HCT116 (cell line): ENCODE results near the gene SPRN. TPM values are rescaled to one million over a fixed set of nuclear protein-coding genes. Genes with fewer than 3 reads are reported as not detected.

Experiments
- ATAC-seq: fragments of 200-7000 bp; cut with Tn5 transposase; 2 replicates; pipeline ENCODE4 v1.9.1; 2020; ENCODE audit warnings: mild to moderate bottlenecking, moderate library complexity
- BruUV-seq: library from RNA; stranded (reverse); fragments of 400-500 nt; replicated peaks from 2 replicates; lab custom pipeline; 2021; lab: Mats Ljungman, UMichigan
- CTCF ChIA-PET: fragments of 300-600 bp; sonication (Branson Sonifier 250); formaldehyde crosslinking; loops from one replicate; lab custom pipeline; 2021; ENCODE audit warnings: antibody characterized with exemption; lab: Charles Lee
- POLR2A ChIA-PET: fragments of 300-600, 350-600 bp; sonication (Branson Sonifier 250); formaldehyde crosslinking; loops from one replicate; lab custom pipeline; 2021; ENCODE audit warnings: antibody characterized with exemption; lab: Charles Lee
- RAD21 ChIA-PET, 2 experiments: fragments of 300-600 bp; sonication (Branson Sonifier 250); formaldehyde crosslinking; loops; one replicate each; lab custom pipeline; 2023; ENCODE audit warnings: low total read pairs in 2 of 2; ENCODE audit not compliant: uncharacterized antibody in 2 of 2, unreplicated experiment in 2 of 2, low non-redundant PET in 1 of 2; lab: Charles Lee
- DNase-seq: peaks from one replicate; pipeline ENCODE4 v3.0.0-alpha.2; 2010; ENCODE audit warnings: low read depth, low spot score
- H2AFZ ChIP-seq: fragments of 200-600 bp; shearing (Covaris generic), sonication (generic); 2 replicates; pipeline ENCODE4 v1.6.1; 2017; ENCODE audit warnings: low read depth, mixed run types, mixed read lengths, antibody characterized with exemption, low read length; ENCODE audit not compliant: poor library complexity, severe bottlenecking
- H3K27ac ChIP-seq: 2 replicates; pipeline ENCODE4 v1.5.1; 2012; ENCODE audit warnings: low read depth, low read length
- H3K27me3 ChIP-seq: fragments of 200-600 bp; sonication (generic); 2 replicates; pipeline ENCODE4 v1.6.1; 2016; ENCODE audit warnings: mixed run types, low read length, mixed read lengths; ENCODE audit not compliant: insufficient read depth
- H3K36me3 ChIP-seq, 2 experiments: fragments of 200-500 bp in 1 of 2; fragments of 200-600 bp in 1 of 2; sonication (Bioruptor generic) in 1 of 2; sonication (generic) in 1 of 2; 2 replicates each; pipeline versions ENCODE4 v1.5.1 to v1.6.1; 2014 to 2016; ENCODE audit warnings: low read length in 2 of 2, inconsistent platforms in 1 of 2, mixed read lengths in 1 of 2, mixed run types in 1 of 2; ENCODE audit not compliant: insufficient read depth in 2 of 2, control insufficient read depth in 1 of 2
- H3K4me1 ChIP-seq, 2 experiments: fragments of 200-600 bp in 1 of 2; sonication (generic) in 1 of 2; 2 replicates each; pipeline versions ENCODE4 v1.5.1 to v1.6.1; 2012 to 2017; ENCODE audit warnings: low read length in 2 of 2, inconsistent platforms in 1 of 2, mild to moderate bottlenecking in 1 of 2, mixed read lengths in 1 of 2, mixed run types in 1 of 2, moderate library complexity in 1 of 2; ENCODE audit not compliant: insufficient read depth in 2 of 2, control insufficient read depth in 1 of 2
- H3K4me2 ChIP-seq: fragments of 200-600 bp; sonication (generic); 2 replicates; pipeline ENCODE4 v1.6.1; 2017; ENCODE audit warnings: mixed run types, low read length, mixed read lengths
- H3K4me3 ChIP-seq, 2 experiments: fragments of 200-600 bp in 1 of 2; sonication (generic) in 1 of 2; replicated peaks in 1 of 2; 2 replicates each; pipeline ENCODE4 v1.5.1; 2011 to 2016; ENCODE audit warnings: low read length in 2 of 2, control low read depth in 1 of 2, low read depth in 1 of 2, mild to moderate bottlenecking in 1 of 2, mixed read lengths in 1 of 2, mixed run types in 1 of 2
- H3K79me2 ChIP-seq: fragments of 200-600 bp; sonication (generic); 2 replicates; pipeline ENCODE4 v1.6.1; 2017; ENCODE audit warnings: mild to moderate bottlenecking, mixed run types, low read length, moderate library complexity, mixed read lengths; ENCODE audit not compliant: insufficient read depth
- H3K9ac ChIP-seq: fragments of 200-600 bp; sonication (generic); 2 replicates; pipeline ENCODE4 v1.6.1; 2016; ENCODE audit warnings: low read length, mixed read lengths
- H3K9me2 ChIP-seq: fragments of 200-600 bp; sonication (generic), shearing (Covaris generic); 2 replicates; pipeline ENCODE4 v1.6.1; 2017; ENCODE audit warnings: mixed run types, mild to moderate bottlenecking, moderate library complexity; ENCODE audit not compliant: insufficient read depth
- H3K9me3 ChIP-seq, 2 experiments: fragments of 200-500 bp in 1 of 2; fragments of 200-600 bp in 1 of 2; sonication (Bioruptor generic) in 1 of 2; sonication (generic) in 1 of 2; 2 replicates each; pipeline ENCODE4 v1.6.1; 2014 to 2017; ENCODE audit warnings: low read length in 2 of 2, mixed read lengths in 2 of 2, inconsistent platforms in 1 of 2, low read depth in 1 of 2, mild to moderate bottlenecking in 1 of 2, mixed run types in 1 of 2, moderate library complexity in 1 of 2; ENCODE audit not compliant: control insufficient read depth in 1 of 2, insufficient read depth in 1 of 2
- H4K20me1 ChIP-seq: fragments of 200-600 bp; sonication (generic), shearing (Covaris generic); 2 replicates; pipeline ENCODE4 v1.6.1; 2017; ENCODE audit warnings: mixed run types, mild to moderate bottlenecking, moderate library complexity; ENCODE audit not compliant: insufficient read depth
- CEBPB ChIP-seq: IDR thresholded peaks from 2 replicates; pipeline ENCODE4 v1.6.1; 2012; ENCODE audit warnings: low read depth
- ELF1 ChIP-seq: IDR thresholded peaks from 2 replicates; pipeline ENCODE4 v1.6.1; 2012; ENCODE audit warnings: low read depth, borderline replicate concordance
- EZH2 ChIP-seq: fragments of 200-600 bp; sonication (generic); IDR thresholded peaks from 2 replicates; pipeline ENCODE4 v1.6.1; 2017; ENCODE audit warnings: antibody characterized with exemption, mixed run types
- EZH2phosphoT487 ChIP-seq: fragments of 200-600 bp; IDR thresholded peaks from 2 replicates; pipeline ENCODE4 v1.6.1; 2018; ENCODE audit warnings: antibody characterized with exemption, borderline replicate concordance
- POLR2A ChIP-seq: IDR thresholded peaks from 2 replicates; pipeline ENCODE4 v1.7.0; 2011; ENCODE audit warnings: borderline replicate concordance; ENCODE audit not compliant: insufficient read depth, insufficient read length; ENCODE audit errors: extremely low read depth
- POLR2AphosphoS5 ChIP-seq: IDR thresholded peaks from 2 replicates; pipeline ENCODE4 v1.6.1; 2011; ENCODE audit warnings: mild to moderate bottlenecking, low read depth, low read length, moderate library complexity
- RAD21 ChIP-seq: IDR thresholded peaks from 2 replicates; pipeline ENCODE4 v1.6.1; 2012; ENCODE audit warnings: low read depth, mild to moderate bottlenecking
- SIN3A ChIP-seq: IDR thresholded peaks from 2 replicates; pipeline ENCODE4 v1.6.1; 2012; ENCODE audit warnings: low read depth
- SP1 ChIP-seq: IDR thresholded peaks from 2 replicates; pipeline ENCODE4 v1.6.1; 2012; ENCODE audit warnings: low read depth
- SRF ChIP-seq: IDR thresholded peaks from 2 replicates; pipeline ENCODE4 v1.6.1; 2012; ENCODE audit warnings: low read depth
- TCF7L2 ChIP-seq: IDR thresholded peaks from 2 replicates; pipeline ENCODE4 v1.7.0; 2011; ENCODE audit warnings: borderline replicate concordance, inconsistent platforms; ENCODE audit not compliant: insufficient read depth, insufficient read length; ENCODE audit errors: extremely low read depth
- YY1 ChIP-seq: IDR thresholded peaks from 2 replicates; pipeline ENCODE4 v1.6.1; 2011; ENCODE audit warnings: low read length, low read depth, moderate library complexity, mild to moderate bottlenecking; ENCODE audit not compliant: insufficient replicate concordance; ENCODE audit errors: extremely low read depth
- ZNF274 ChIP-seq: fragments of 200-500 bp; sonication (Bioruptor generic); IDR thresholded peaks from 2 replicates; pipeline ENCODE4 v1.6.1; 2014; ENCODE audit warnings: mild to moderate bottlenecking, low read depth, low read length, inconsistent platforms
- intact Hi-C: fragments of 100-400 bp; cut with micrococcal nuclease; formaldehyde crosslinking; loops from 2 replicates; pipeline ENCODE4 v1.10.0; 2022
- total RNA-seq: library from RNA; stranded (reverse); gene quantifications from one replicate; pipeline ENCODE4 v1.2.1, GENCODE V29; 2021; ENCODE audit not compliant: unreplicated experiment
- TF ChIP-seq, protein P1 (sequence below): IDR thresholded peaks from 2 replicates; pipeline ENCODE4 v1.6.1; 2012
- TF ChIP-seq, protein P2 (sequence below): IDR thresholded peaks from 2 replicates; pipeline ENCODE4 v1.6.1; 2012; ENCODE audit warnings: low read depth
- TF ChIP-seq, protein P3 (sequence below): IDR thresholded peaks from 2 replicates; pipeline ENCODE4 v1.6.1; 2011; ENCODE audit warnings: mild to moderate bottlenecking, low read length, moderate library complexity; ENCODE audit not compliant: insufficient replicate concordance; ENCODE audit errors: extremely low read depth
- TF ChIP-seq, protein P4 (sequence below): IDR thresholded peaks from 2 replicates; pipeline ENCODE4 v1.6.1; 2012
- TF ChIP-seq, protein P5 (sequence below), 3 experiments: fragments of 200-600 bp in 1 of 3; sonication (generic) in 1 of 3; IDR thresholded peaks in 2 of 3; conservative IDR thresholded peaks in 1 of 3; 2 replicates each; pipeline ENCODE4 v1.5.1; 2012 to 2017; ENCODE audit warnings: low read depth in 2 of 3, low read length in 2 of 3, antibody characterized with exemption in 1 of 3, borderline replicate concordance in 1 of 3, control low read depth in 1 of 3, mild to moderate bottlenecking in 1 of 3, mixed read lengths in 1 of 3, mixed run types in 1 of 3, moderate library complexity in 1 of 3; ENCODE audit not compliant: insufficient read depth in 1 of 3

SPRN gene
- total RNA-seq, 1 experiment from 2014 or later, result not detected

DNA sequence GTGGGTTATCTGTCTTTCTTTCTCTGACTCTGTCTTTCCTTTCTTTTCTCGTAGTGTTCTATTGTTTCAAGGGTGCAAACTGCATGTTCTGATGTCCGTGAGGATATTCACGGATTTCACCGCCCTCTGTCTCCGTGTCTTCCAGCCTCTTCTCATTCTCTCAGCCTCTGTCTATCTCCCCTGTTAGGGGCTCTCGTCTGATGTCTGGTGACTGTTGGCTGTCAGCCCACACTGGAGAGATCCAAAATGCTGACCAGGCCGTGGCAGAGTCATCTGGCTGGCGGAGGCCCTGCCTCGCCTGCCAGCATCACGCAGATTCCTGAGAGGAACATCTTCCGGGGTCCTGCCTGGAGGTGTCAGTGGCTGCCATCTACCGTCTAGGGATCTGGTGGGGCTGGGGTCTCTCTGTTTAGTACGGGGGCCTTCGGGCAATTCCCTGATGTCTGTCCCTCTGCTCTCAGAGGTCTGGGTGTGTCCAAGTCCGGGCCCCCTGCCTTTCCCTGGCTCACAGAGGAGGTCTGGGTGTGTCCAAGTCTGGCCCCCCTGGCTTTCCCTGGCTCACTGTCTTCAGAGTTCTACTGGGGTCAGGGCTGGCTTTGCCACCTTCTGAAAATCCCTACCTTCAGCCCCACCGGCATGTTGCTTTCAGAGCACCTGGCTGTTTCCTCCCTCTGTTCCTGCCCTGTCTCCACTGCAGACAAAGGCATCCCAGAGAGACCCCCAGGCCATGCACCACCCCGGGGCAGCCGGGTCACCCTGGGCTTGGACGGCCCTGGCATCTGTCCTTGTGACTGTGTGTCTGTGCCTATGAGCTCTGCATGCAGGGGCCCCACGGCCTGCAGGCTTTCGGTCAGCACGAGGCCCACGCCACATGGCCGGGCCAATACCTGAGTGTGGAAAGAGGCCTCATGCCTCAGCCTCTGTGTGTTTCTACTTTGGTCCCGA is 15.4 kb upstream of the SPRN start:
- intact Hi-C loops, result no loop called here
- H2AFZ ChIP-seq, result no peak overlapping the region
- ChIA-PET POLR2A (no interaction called here), CTCF (no interaction called here), RAD21 (no interaction called here)
- H3K9me2 ChIP-seq, result no peaks in the 10 kb centered on the region
- H3K79me2 ChIP-seq, result no peaks in the 10 kb centered on the region
- H4K20me1 ChIP-seq, result no peaks in the 10 kb centered on the region
- H3K9me3 ChIP-seq, result no peaks in the 10 kb centered on the region
- H3K27me3 ChIP-seq, result no peaks in the 10 kb centered on the region
- no peaks in the 10 kb centered on the region for H3K4me1 ChIP-seq
- no peak overlapping the region for H3K4me3 ChIP-seq
- no peaks in the 10 kb centered on the region for H3K36me3 ChIP-seq
- H3K27ac ChIP-seq, result no peak overlapping the region
- ATAC-seq, result no peak
- no peak overlapping the region for H3K9ac ChIP-seq
- no TSS peak for BruUV-seq
- no peak for DNase-seq
- H3K4me2 ChIP-seq, result no peak overlapping the region
- no peak for TF ChIP-seq CEBPB
- TF ChIP-seq POLR2AphosphoS5, result no peak
- TF ChIP-seq RAD21, result no peak
- TF ChIP-seq ZNF274, result no peak
- no peak for TF ChIP-seq SRF
- TF ChIP-seq, protein P1, sequence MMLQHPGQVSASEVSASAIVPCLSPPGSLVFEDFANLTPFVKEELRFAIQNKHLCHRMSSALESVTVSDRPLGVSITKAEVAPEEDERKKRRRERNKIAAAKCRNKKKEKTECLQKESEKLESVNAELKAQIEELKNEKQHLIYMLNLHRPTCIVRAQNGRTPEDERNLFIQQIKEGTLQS, result no peak
- TF ChIP-seq YY1, result no peak
- TF ChIP-seq, protein P2, sequence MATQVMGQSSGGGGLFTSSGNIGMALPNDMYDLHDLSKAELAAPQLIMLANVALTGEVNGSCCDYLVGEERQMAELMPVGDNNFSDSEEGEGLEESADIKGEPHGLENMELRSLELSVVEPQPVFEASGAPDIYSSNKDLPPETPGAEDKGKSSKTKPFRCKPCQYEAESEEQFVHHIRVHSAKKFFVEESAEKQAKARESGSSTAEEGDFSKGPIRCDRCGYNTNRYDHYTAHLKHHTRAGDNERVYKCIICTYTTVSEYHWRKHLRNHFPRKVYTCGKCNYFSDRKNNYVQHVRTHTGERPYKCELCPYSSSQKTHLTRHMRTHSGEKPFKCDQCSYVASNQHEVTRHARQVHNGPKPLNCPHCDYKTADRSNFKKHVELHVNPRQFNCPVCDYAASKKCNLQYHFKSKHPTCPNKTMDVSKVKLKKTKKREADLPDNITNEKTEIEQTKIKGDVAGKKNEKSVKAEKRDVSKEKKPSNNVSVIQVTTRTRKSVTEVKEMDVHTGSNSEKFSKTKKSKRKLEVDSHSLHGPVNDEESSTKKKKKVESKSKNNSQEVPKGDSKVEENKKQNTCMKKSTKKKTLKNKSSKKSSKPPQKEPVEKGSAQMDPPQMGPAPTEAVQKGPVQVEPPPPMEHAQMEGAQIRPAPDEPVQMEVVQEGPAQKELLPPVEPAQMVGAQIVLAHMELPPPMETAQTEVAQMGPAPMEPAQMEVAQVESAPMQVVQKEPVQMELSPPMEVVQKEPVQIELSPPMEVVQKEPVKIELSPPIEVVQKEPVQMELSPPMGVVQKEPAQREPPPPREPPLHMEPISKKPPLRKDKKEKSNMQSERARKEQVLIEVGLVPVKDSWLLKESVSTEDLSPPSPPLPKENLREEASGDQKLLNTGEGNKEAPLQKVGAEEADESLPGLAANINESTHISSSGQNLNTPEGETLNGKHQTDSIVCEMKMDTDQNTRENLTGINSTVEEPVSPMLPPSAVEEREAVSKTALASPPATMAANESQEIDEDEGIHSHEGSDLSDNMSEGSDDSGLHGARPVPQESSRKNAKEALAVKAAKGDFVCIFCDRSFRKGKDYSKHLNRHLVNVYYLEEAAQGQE, result no peak
- no peak for TF ChIP-seq SP1
- TF ChIP-seq, protein P3, sequence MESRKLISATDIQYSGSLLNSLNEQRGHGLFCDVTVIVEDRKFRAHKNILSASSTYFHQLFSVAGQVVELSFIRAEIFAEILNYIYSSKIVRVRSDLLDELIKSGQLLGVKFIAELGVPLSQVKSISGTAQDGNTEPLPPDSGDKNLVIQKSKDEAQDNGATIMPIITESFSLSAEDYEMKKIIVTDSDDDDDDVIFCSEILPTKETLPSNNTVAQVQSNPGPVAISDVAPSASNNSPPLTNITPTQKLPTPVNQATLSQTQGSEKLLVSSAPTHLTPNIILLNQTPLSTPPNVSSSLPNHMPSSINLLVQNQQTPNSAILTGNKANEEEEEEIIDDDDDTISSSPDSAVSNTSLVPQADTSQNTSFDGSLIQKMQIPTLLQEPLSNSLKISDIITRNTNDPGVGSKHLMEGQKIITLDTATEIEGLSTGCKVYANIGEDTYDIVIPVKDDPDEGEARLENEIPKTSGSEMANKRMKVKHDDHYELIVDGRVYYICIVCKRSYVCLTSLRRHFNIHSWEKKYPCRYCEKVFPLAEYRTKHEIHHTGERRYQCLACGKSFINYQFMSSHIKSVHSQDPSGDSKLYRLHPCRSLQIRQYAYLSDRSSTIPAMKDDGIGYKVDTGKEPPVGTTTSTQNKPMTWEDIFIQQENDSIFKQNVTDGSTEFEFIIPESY, result no peak
- no peak for TF ChIP-seq EZH2
- TF ChIP-seq TCF7L2, result no peak
- TF ChIP-seq, protein P4, sequence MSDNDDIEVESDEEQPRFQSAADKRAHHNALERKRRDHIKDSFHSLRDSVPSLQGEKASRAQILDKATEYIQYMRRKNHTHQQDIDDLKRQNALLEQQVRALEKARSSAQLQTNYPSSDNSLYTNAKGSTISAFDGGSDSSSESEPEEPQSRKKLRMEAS, result no peak
- TF ChIP-seq ELF1, result no peak
- TF ChIP-seq SIN3A, result no peak
- no peak for TF ChIP-seq EZH2phosphoT487
- TF ChIP-seq POLR2A, result no peak
- TF ChIP-seq, protein P5, sequence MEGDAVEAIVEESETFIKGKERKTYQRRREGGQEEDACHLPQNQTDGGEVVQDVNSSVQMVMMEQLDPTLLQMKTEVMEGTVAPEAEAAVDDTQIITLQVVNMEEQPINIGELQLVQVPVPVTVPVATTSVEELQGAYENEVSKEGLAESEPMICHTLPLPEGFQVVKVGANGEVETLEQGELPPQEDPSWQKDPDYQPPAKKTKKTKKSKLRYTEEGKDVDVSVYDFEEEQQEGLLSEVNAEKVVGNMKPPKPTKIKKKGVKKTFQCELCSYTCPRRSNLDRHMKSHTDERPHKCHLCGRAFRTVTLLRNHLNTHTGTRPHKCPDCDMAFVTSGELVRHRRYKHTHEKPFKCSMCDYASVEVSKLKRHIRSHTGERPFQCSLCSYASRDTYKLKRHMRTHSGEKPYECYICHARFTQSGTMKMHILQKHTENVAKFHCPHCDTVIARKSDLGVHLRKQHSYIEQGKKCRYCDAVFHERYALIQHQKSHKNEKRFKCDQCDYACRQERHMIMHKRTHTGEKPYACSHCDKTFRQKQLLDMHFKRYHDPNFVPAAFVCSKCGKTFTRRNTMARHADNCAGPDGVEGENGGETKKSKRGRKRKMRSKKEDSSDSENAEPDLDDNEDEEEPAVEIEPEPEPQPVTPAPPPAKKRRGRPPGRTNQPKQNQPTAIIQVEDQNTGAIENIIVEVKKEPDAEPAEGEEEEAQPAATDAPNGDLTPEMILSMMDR (IDR thresholded peaks at IDR 0.05 in 2 of 3, conservative IDR thresholded peaks at IDR 0.05 in 1 of 3; ENCODE audit: borderline replicate concordance in 1 of 3, insufficient read depth in 1 of 3, low read depth in 2 of 3, low read length in 2 of 3), result no peak
